Mesenchymal stem cell (in vitro differentiated cells and primary cell): Measurements from ENCODE around the gene CBFB.

Experiments
- DNase-seq: peaks from one replicate; pipeline ENCODE4 v3.0.0-alpha.2; 2013
- H2AFZ ChIP-seq: one replicate; pipeline ENCODE4 v1.6.1; 2013; ENCODE audit warnings: low read depth, mild to moderate bottlenecking, control low read depth, inconsistent platforms, low read length, moderate library complexity
- H2AK5ac ChIP-seq: 2 replicates; pipeline ENCODE4 v1.6.1; 2013; ENCODE audit warnings: low read length, moderate library complexity, mild to moderate bottlenecking, inconsistent platforms; ENCODE audit not compliant: severe bottlenecking
- H2BK120ac ChIP-seq: one replicate; pipeline ENCODE4 v1.6.1; 2013; ENCODE audit warnings: low read depth, mild to moderate bottlenecking, inconsistent platforms, low read length, moderate library complexity
- H2BK12ac ChIP-seq, 2 experiments: one replicate each; pipeline ENCODE4 v1.6.1; 2013; ENCODE audit warnings: inconsistent platforms in 2 of 2, low read length in 2 of 2, mild to moderate bottlenecking in 2 of 2, moderate library complexity in 2 of 2, control low read depth in 1 of 2
- H2BK15ac ChIP-seq: one replicate; pipeline ENCODE4 v1.6.1; 2013; ENCODE audit warnings: mild to moderate bottlenecking, low read depth, inconsistent platforms; ENCODE audit not compliant: poor library complexity, severe bottlenecking
- H2BK5ac ChIP-seq: 2 replicates; pipeline ENCODE4 v1.6.1; 2013; ENCODE audit warnings: low read depth, mild to moderate bottlenecking, low read length, control low read depth, inconsistent platforms; ENCODE audit not compliant: poor library complexity, severe bottlenecking
- H3K14ac ChIP-seq, 2 experiments: one replicate each; pipeline ENCODE4 v1.6.1; 2013; ENCODE audit warnings: inconsistent platforms in 2 of 2, low read length in 2 of 2, control low read depth in 1 of 2, mild to moderate bottlenecking in 1 of 2, moderate library complexity in 1 of 2
- H3K18ac ChIP-seq, 2 experiments: one replicate each; pipeline ENCODE4 v1.6.1; 2013; ENCODE audit warnings: inconsistent platforms in 2 of 2, low read length in 2 of 2, control low read depth in 1 of 2, low read depth in 1 of 2, mild to moderate bottlenecking in 1 of 2
- H3K23ac ChIP-seq, 2 experiments: one replicate each; pipeline ENCODE4 v1.6.1; 2013; ENCODE audit warnings: inconsistent platforms in 2 of 2, low read length in 2 of 2, mild to moderate bottlenecking in 2 of 2, moderate library complexity in 2 of 2, control low read depth in 1 of 2
- H3K27ac ChIP-seq: 2 replicates; pipeline ENCODE4 v1.5.1; 2013; ENCODE audit warnings: mild to moderate bottlenecking, moderate library complexity, low read length, control low read depth, inconsistent platforms; ENCODE audit not compliant: poor library complexity, severe bottlenecking
- H3K27me3 ChIP-seq, 2 experiments: 2 replicates each; pipeline versions ENCODE4 v1.6.1 to v1.7.0; 2013; ENCODE audit warnings: low read length in 2 of 2, mild to moderate bottlenecking in 2 of 2, moderate library complexity in 2 of 2, control low read depth in 1 of 2, inconsistent platforms in 1 of 2; ENCODE audit not compliant: control insufficient read depth in 1 of 2, insufficient read depth in 1 of 2
- H3K36me3 ChIP-seq, 2 experiments: 2 replicates each; pipeline versions ENCODE4 v1.6.1 to v1.7.0; 2013; ENCODE audit warnings: low read length in 2 of 2, control low read depth in 1 of 2, inconsistent platforms in 1 of 2, low read depth in 1 of 2, mild to moderate bottlenecking in 1 of 2; ENCODE audit not compliant: insufficient read depth in 2 of 2, control insufficient read depth in 1 of 2
- H3K4ac ChIP-seq, 2 experiments: one replicate each; pipeline ENCODE4 v1.6.1; 2013; ENCODE audit warnings: inconsistent platforms in 2 of 2, low read length in 2 of 2, mild to moderate bottlenecking in 2 of 2, moderate library complexity in 2 of 2, control low read depth in 1 of 2, low read depth in 1 of 2
- H3K4me1 ChIP-seq: 2 replicates; pipeline ENCODE4 v1.6.1; 2013; ENCODE audit warnings: low read depth, low read length, control low read depth; ENCODE audit not compliant: control insufficient read depth, insufficient read depth
- H3K4me2 ChIP-seq: 2 replicates; pipeline ENCODE4 v1.6.1; 2013; ENCODE audit warnings: low read length, mild to moderate bottlenecking, inconsistent platforms; ENCODE audit not compliant: poor library complexity, severe bottlenecking
- H3K4me3 ChIP-seq, 2 experiments: 2 replicates each; pipeline versions ENCODE4 v1.5.1 to v1.7.0; 2013; ENCODE audit warnings: low read length in 2 of 2, mild to moderate bottlenecking in 2 of 2, control low read depth in 1 of 2, low read depth in 1 of 2; ENCODE audit not compliant: insufficient read depth in 1 of 2
- H3K79me1 ChIP-seq: replicated peaks from 2 replicates; pipeline ENCODE4 v1.6.1; 2013; ENCODE audit warnings: mild to moderate bottlenecking, control low read depth, low read length, inconsistent platforms; ENCODE audit not compliant: poor library complexity, severe bottlenecking
- H3K9ac ChIP-seq: 2 replicates; pipeline ENCODE4 v1.7.0; 2013; ENCODE audit warnings: mild to moderate bottlenecking, low read length, moderate library complexity
- H3K9me3 ChIP-seq: 2 replicates; pipeline ENCODE4 v1.7.0; 2013; ENCODE audit warnings: mild to moderate bottlenecking, low read length; ENCODE audit not compliant: control insufficient read depth
- H4K8ac ChIP-seq: one replicate; pipeline ENCODE4 v1.6.1; 2013; ENCODE audit warnings: inconsistent platforms, mild to moderate bottlenecking, low read length, moderate library complexity
- H4K91ac ChIP-seq: one replicate; pipeline ENCODE4 v1.6.1; 2013; ENCODE audit warnings: mild to moderate bottlenecking, low read length, inconsistent platforms
- WGBS: methylation state at CpG from one replicate; pipeline ENCODE4 v1.1.7; 2013; ENCODE audit warnings: mixed read lengths; 5-methylcytosine and 5-hydroxymethylcytosine counted together

The CBFB gene

DNA sequence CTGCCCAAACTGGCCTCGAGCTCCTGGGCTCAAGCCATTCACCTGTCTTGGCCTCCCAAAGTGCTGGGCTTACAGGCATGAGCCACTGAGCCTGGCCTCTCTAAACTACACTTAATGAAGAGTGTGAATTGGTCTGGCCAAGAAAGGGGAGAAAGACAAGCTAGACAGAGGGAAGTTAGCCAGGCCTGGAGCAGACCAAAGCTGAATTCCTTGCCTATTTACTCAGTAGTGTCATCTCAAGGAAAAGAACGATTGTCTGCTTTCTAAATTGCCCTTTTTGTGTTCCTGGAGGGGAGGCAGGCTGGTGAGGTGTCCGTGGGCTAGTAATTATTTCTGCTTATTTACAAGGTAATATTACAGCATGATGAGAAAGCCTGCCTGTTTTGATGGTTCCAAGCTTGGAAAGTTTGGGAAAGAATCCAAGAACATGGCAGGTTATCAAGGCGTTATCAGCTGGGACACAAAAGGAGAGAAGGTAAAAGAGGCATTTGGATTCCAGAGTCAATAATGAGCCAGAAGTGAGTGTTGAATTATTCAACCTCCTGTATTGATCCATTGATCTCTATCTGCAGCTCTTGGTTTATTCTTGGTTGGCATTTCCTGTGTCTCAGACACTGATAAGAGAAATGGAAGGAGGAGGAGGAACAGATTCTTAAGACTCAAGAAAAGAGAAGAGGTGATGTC, 6.3 kb upstream of the CBFB start:
- no peaks in the 10 kb centered on the region for H3K27me3 ChIP-seq
- no peaks in the 10 kb centered on the region for H3K79me1 ChIP-seq
- no peak overlapping the region for H3K18ac ChIP-seq
- H3K4me3 ChIP-seq = no peak overlapping the region
- no peak overlapping the region for H3K4me2 ChIP-seq
- H2AFZ ChIP-seq = no peak overlapping the region
- H3K4me1 ChIP-seq = no peaks in the 10 kb centered on the region
- no peak overlapping the region for H2BK12ac ChIP-seq
- H2BK5ac ChIP-seq = no peak overlapping the region
- H2BK120ac ChIP-seq = no peak overlapping the region
- no peak overlapping the region for H4K8ac ChIP-seq
- no peak overlapping the region for H2BK15ac ChIP-seq
- H3K4ac ChIP-seq = no peak overlapping the region
- no peak overlapping the region for H2AK5ac ChIP-seq
- H4K91ac ChIP-seq = no peak overlapping the region
- H3K14ac ChIP-seq = no peak overlapping the region
- no peak for DNase-seq
- no peak overlapping the region for H3K23ac ChIP-seq
- no peak overlapping the region for H3K9ac ChIP-seq
- no peaks in the 10 kb centered on the region for H3K9me3 ChIP-seq
- no peaks in the 10 kb centered on the region for H3K36me3 ChIP-seq
- WGBS = 69% methylated on average over 4 of the region's 4 CpGs
- no peak overlapping the region for H3K27ac ChIP-seq

GRCh38 chr16:67023689-67024088, 5.3 kb upstream of the CBFB start:
- no peak overlapping the region for H4K8ac ChIP-seq
- no peaks in the 10 kb centered on the region for H3K9me3 ChIP-seq
- no peak overlapping the region for H2BK120ac ChIP-seq
- no peak overlapping the region for H3K4me3 ChIP-seq
- no peak overlapping the region for H2BK12ac ChIP-seq
- no peak overlapping the region for H3K9ac ChIP-seq
- no peak overlapping the region for H3K23ac ChIP-seq
- no peak overlapping the region for H2BK5ac ChIP-seq
- H3K4me2 ChIP-seq = no peak overlapping the region
- no peak overlapping the region for H2BK15ac ChIP-seq
- WGBS = 100% methylated on average over 1 of the region's 1 CpG
- peaks cover 2% of the 10 kb centered on the region for H3K79me1 ChIP-seq
- no peak overlapping the region for H4K91ac ChIP-seq
- no peak for DNase-seq
- no peak overlapping the region for H2AK5ac ChIP-seq
- H3K4ac ChIP-seq = no peak overlapping the region
- peaks cover 2% of the 10 kb centered on the region for H3K4me1 ChIP-seq
- H3K14ac ChIP-seq = no peak overlapping the region
- H3K27ac ChIP-seq = no peak overlapping the region
- H3K27me3 ChIP-seq = no peaks in the 10 kb centered on the region
- H3K18ac ChIP-seq = no peak overlapping the region
- H3K36me3 ChIP-seq = no peaks in the 10 kb centered on the region
- H2AFZ ChIP-seq = no peak overlapping the region

DNA sequence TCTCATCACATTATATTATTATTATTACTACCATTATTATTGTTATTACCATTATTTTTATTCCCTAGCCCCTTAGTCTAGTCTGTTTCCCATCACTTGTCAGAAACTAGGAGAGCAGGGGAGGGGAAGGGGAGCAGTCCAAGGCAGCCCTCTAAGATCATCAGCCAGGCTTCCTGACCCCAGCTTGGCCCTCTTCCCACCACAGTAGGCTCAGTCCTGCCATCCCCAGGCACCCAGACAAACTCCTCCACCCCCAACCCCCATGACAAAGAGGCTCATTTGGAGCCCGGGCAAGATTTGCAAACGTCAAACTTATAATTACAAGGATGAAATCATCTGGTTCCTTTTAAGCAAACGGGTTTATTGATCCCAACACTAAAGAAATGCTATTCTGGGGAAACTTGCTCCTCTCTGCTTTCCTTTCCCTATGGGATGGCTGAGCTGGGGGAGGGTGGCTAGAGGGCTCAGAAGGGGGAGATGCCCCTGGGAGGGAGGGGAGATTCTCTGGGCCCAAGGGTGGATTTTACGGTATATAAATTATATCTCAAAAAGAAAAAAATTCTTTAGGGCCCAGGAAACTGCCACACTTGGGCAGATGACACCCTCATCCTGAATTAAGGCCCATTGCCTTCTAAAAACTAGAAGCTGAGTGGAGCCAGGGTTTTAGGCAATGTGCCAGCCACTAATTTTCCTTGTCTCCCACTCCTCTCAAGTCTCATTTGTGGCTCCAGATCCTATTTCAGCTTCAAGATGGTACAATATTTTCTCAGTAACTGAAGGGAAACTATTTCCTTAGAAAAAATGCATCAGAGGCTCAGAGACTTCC, 4.4 kb upstream of the CBFB start:
- no peak overlapping the region for H4K91ac ChIP-seq
- no peaks in the 10 kb centered on the region for H3K36me3 ChIP-seq
- H3K18ac ChIP-seq = no peak overlapping the region
- WGBS = 66% methylated on average over 3 of the region's 4 CpGs
- no peak overlapping the region for H3K4me2 ChIP-seq
- H3K9ac ChIP-seq = no peak overlapping the region
- no peak overlapping the region for H2BK12ac ChIP-seq
- no peak overlapping the region for H4K8ac ChIP-seq
- peaks cover 2% of the 10 kb centered on the region for H3K4me1 ChIP-seq
- no peak overlapping the region for H2BK5ac ChIP-seq
- no peak overlapping the region for H3K27ac ChIP-seq
- no peaks in the 10 kb centered on the region for H3K9me3 ChIP-seq
- no peak overlapping the region for H3K23ac ChIP-seq
- no peak overlapping the region for H3K4ac ChIP-seq
- H3K14ac ChIP-seq = no peak overlapping the region
- no peak overlapping the region for H3K4me3 ChIP-seq
- no peak overlapping the region for H2BK15ac ChIP-seq
- H2BK120ac ChIP-seq = no peak overlapping the region
- no peak overlapping the region for H2AFZ ChIP-seq
- peaks cover 2% of the 10 kb centered on the region for H3K79me1 ChIP-seq
- H2AK5ac ChIP-seq = no peak overlapping the region
- no peaks in the 10 kb centered on the region for H3K27me3 ChIP-seq
- DNase-seq = no peak

DNA sequence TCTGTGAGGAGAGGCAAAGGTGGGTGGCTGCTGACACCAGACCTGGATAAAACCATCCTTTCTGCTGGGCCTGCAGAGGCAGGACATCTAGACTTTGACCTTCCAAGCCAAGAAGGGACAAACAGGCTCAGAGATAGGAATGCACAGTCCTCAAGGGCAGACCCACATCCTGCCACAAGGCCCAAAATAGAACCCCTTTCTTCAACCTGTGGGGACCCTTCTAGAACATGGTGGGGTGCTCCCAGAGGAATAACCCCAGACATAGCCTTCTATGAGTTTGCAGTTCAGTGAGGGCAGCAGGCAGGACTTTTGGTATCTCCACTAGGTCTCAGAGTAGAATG, 3.8 kb upstream of the CBFB start:
- Histone ChIP-seq H3K23ac (no peak overlapping the region), H2BK120ac (no peak overlapping the region), H3K9ac (no peak overlapping the region), H2BK5ac (no peak overlapping the region), H3K4ac (no peak overlapping the region), H3K36me3 (no peaks in the 10 kb centered on the region), H2AFZ (no peak overlapping the region), H3K79me1 (peaks cover 2% of the 10 kb centered on the region), H3K18ac (no peak overlapping the region), H3K27me3 (no peaks in the 10 kb centered on the region), H4K91ac (no peak overlapping the region), H4K8ac (no peak overlapping the region), H3K4me3 (no peak overlapping the region), H2BK15ac (no peak overlapping the region), H3K14ac (no peak overlapping the region), H2AK5ac (no peak overlapping the region), H2BK12ac (no peak overlapping the region), H3K4me1 (peaks cover 2% of the 10 kb centered on the region), H3K9me3 (no peaks in the 10 kb centered on the region), H3K27ac (no peak overlapping the region), H3K4me2 (no peak overlapping the region)
- DNase-seq = no peak
